Stimulated activated CD4-positive, alpha-beta T cell treated with anti-CD3 and anti-CD28 coated beads, Interleukin-1b, Interleukin-23, amount 100 ng/mL, for 1 hour (primary cell): Measurements from ENCODE around the gene SPATA13.
A peak's percentile ranks its signal among the peaks of the same experiment; 100 is the strongest.

ENCODE experiments used
- DNase-seq, 2 donors: peaks; one replicate each; pipeline ENCODE4 v3.0.0-alpha.2; 2020; ENCODE audit warnings: low read depth in 2 of 2

SPATA13 gene

DNA sequence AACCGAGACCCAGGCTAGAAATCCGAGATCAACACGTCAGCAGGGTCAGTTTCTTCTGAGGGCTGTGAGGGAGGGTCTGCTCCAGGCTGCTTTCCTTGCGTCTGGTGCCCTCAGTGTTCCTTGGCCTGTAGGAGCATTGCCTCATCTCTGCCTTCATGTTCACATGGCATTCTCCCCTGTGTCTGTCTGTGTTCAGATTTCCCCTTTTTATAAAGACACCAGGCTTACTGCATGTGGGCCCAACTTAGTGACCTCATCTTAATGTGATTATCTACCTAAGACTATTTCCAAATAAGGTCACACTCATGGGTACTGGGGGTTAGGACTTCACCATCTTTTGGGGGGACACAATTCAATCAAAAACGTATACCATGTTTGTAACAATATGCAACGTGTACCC lies 91.6 kb downstream of the SPATA13 start:
- DNase-seq: no peak

DNA sequence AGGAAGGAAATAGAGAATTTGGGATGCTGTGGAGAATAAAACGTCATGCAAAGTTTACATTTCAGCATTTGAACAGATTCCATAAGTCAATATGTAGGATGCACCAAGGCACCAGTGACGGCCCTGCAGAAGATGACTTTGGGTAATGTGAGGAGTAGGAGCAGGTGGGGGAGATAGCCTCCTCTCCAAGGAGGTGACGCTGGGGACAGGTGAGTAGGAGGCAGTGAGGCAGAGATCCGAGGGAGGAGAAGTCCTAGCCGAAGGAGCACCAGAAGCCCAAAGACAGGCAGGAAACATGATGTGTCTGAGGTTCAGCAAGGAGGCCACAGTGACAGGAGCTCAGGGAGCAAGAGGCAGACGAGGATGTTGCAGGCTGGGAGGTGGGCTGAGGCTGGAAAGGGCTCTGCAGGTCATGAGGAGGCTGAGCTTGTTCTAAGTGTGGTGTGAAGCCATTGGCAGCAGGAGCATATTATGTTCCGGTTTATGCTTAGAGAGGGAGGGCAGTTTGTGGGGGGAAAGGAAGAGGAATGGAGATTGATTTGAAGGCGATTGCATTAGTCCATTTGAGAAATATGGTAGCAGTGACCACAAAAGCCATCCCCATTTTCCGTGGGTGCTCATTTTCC lies 93.1 kb downstream of the SPATA13 start:
- no peak for DNase-seq

DNA sequence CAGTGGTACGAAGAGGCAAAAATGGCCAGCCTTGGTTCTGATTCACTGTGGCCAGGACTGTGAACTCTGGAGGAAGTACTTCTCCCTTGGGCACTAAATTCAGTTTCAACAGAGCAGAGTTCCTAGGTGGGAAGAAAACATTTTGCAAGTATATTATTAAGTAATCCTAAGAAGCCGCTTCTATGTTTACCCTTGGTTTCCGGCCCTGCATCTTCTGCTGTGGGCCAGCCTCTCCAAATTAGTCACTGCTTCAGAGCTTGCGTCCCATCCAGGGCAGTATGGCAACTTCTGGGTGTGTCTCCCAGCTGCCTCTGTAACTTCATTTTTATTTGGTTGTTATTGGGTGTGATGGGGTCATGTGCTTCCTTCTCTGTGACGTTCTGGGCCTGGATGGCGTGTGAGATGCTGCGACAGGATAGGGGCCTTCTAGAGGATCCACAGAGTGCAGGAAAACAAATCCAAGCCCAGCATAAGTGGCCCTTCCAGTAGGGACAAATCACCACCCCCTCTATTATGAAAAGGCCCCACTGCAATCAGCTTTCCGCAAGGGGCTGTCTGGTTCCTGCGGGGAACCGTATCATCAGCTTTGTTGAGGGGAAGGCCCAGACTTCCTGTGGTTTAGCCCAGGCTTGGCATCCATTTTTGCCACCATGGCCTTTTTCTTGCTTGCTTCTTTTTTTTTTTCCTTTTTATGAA lies 93.8 kb downstream of the SPATA13 start:
- peak in 1 of 2 donors; percentile 27 for DNase-seq

GRCh38 chr13:24257497-24257896 lies 97.0 kb downstream of the SPATA13 start:
- DNase-seq: no peak

- no peak for DNase-seq
Observed at GRCh38 chr13:24261566-24261965, 101.0 kb downstream of the SPATA13 start.

- DNase-seq: no peak
Observed at GRCh38 chr13:24263632-24264031, 103.1 kb downstream of the SPATA13 start.

DNA sequence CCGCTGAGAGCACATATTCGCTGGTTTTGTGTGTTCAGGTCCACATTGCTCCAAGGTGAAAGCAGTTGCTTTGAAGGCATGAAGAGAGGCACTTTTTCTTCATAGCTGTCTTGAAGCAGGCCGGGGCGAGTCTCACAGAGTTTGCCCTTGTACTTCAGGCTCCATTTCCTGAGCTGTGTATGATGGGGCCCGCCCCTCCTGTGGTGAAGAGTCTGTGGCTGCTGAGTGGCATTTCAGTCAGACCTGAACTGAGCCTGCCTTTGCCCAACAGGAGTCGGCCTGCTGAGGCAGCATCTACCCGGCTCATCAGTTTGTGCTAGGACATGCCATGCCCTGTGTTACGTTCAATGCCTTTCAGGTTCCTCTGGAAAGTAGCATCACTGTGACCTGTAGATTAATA lies 104.5 kb downstream of the SPATA13 start:
- peak in 1 of 2 donors; percentile 46 for DNase-seq

- DNase-seq: no peak
Observed at GRCh38 chr13:24265453-24265852, 104.9 kb downstream of the SPATA13 start.

DNA sequence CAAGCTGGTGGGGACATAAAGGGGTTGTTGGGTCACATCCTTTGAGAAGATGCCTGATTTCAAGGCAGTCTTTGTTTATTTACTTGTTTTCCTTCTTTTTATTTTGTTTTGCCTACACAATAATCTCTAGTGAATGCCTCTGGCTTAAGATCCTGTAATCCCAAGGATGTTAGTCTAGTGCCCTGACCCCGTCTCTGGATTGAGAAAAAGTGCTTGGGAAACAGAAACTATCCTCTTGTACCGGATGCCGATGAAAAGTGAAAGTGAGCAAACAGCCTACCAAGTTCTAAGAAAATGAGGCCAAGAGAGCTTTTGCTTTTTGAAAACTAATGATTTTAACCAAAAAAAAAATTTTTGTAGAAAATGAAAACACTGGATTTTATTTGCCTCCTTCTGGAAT lies 106.8 kb downstream of the SPATA13 start:
- no peak for DNase-seq

DNA sequence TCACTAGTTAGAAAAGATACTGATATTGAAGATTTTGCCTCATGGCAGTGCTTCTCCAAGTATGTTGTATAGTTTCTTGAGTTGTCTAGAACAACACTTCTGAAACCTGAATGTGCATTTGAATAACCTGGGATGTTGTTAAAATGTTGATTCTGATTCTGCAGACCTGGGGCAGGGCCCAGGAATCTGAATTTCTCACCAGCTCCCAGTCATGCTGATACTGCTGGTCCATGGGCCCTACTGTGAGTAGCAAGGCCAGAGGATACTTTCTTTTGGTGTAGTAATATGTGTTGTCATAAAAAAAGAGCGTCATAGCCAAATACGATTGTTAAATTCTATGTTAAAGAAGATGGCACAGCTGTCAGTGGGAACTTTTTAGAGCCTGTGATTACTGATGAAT lies 107.3 kb downstream of the SPATA13 start:
- no peak for DNase-seq

GRCh38 chr13:24269821-24270220 lies 109.3 kb downstream of the SPATA13 start:
- no peak for DNase-seq

- no peak for DNase-seq
Observed at GRCh38 chr13:24270639-24271141, 110.2 kb downstream of the SPATA13 start.

DNA sequence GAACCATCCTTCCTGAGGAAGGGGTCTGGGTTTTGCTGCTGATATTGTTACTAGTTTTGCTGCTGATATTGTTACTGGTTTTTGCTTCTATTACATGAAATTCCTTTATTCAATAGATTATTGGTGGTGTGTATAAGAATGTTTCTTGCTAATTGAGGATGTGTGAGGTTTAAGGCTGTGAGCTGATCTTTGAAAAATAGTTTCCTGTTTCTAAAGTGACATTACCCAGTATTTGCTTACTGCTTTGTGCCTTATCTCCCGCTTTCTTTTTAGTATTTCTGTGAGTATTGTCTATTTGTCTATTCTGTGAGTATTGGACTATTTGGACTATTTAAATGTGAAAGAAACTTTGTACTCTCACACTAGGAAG lies 110.7 kb downstream of the SPATA13 start:
- no peak for DNase-seq

DNA sequence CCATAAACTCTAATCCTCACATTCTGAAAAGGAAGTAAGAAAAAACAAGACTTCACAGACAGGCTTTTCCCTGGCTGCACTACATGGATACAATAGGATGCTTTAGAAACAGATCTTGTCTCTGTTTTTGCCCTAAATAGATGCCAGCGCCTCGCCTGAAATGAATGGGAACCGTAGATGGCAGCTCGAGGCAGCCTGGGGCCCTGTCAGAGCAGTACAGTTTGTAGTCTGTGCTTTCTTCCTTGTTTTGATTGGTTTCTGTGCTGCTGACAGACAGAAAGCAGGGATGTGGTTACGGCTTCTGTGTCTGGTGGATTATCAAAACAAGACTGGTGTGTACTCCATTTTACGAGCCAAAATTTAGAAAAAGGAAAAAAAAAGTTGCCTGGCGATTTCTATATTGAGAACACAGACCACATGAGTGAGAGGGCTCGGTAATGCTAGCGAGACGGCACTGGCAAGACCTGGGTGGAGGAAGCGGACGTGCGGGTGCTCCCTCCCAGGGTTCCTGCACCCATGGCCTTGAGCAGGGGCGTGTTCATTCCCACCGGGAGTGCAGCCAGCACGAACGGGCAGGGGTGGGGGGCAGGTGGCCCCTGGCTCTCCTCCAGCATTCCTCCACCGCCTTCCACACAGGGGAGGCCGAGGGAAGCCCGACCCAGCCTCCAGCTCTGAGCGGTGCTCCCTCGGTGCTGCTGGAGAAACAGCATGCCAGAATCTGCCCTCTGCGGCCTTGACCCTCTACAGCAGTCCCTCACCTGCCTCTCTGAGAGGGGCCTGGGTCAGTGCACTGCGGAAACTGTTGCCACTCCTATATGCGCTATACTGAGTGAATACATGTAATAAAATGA lies 111.3 kb downstream of the SPATA13 start:
- peak in 1 of 2 donors; percentile 28 for DNase-seq

DNA sequence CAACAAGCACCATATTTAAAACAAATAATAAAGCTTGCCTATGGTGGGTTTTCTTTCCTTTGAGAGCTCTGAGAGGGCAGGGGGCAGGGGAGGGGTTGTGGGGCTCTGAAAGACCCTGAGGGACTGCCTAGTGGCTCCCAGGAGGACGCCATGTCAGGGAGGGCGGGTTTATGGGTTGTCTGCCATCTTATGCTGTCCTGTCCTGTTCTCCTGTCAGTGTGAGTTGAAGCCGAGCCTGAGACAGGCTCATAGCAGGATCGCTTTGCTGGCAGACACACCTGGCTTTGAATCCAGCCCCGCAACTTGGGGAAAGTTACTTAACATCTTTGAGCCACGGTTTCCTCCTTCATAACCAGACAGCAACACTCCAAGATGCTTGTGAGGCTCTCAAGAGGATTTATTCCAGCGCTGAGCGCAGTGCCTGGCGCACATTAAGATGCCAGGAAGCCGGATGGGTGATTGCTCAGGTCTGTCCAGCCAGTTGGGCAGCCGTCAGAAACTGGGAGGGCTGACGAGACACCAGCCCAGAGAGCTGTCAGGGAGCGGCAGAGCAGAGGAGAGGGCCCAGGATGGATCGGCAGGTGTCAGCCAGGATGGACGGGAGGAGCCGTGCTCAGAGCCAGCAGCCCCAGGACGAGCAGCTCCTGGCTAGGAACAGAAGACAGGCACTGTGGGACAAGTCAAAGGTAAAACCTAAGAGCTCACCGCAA lies 112.1 kb downstream of the SPATA13 start:
- no peak for DNase-seq

DNA sequence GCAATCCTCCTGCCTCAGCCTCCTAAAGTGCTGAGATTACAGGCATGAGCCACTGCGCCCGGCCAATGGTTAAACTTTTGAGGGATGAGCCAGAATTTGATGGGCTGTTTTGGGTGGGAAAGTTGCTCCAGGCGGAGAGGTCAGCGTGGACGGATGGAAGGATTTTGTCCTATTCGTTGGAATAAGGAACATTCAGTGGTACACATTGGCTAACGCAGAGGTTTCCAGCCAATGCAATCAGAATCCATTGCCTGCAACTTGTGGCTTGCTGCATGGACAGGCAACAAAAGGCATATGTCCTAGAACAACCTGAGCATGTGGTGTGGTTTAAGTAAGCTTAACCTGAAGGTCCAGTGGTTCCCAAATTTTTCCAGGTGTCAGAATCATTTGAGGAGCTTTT lies 113.4 kb downstream of the SPATA13 start:
- no peak for DNase-seq

DNA sequence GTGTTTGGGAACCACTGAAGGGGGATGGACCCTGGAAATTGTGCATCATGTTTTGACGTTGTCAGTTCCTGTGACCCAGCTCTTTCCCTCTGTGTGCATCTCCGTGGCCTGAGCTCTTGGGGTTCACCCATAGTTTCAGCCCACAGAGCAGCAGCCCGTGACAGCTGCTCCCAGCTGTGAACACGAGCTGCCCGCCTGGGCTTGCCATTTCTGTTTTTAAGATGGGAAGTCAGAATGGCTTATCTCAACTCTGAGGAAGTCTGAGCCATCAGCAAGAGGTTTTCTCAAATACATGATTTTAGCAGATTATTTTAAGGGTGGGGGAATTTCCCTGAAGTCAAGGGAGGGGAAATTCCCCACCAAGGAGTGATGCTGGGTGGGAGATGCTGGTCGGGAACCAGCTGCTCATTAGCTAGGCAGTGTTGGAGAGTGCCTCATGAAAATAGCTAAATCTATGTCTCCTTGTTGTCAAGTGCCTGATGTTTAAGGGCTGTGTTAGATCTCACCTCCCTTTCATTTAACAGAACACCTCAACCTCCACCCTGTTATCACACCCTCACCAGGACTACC lies 114.0 kb downstream of the SPATA13 start:
- DNase-seq: peak in 1 of 2 donors; percentile 31

GRCh38 chr13:24275041-24275440 lies 114.5 kb downstream of the SPATA13 start:
- DNase-seq: no peak

- no peak for DNase-seq
Observed at GRCh38 chr13:24276306-24276705, 115.8 kb downstream of the SPATA13 start.

DNA sequence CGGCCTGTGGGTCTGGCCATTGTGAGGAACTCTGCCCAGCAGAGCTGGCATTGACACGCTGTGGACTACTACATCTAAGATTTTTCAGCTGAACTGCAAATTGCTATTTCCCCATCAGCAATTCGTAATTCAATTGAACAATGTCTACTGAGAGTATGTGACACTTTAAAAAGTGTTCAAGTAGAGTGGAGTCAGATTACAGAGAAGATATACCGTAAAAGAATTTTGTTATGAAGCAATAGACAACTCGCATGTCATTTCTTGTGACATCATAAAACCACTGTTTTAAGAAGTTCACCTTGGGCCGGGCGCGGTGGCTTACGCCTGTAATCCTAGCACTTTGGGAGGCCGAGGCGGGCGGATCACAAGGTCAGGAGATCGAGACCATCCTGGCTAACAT lies 116.3 kb downstream of the SPATA13 start:
- DNase-seq: no peak

GRCh38 chr13:24277761-24278160 lies 117.2 kb downstream of the SPATA13 start:
- DNase-seq: no peak
